ENCODE data around the gene MC1R. TPM values are rescaled to one million over a fixed set of nuclear protein-coding genes. Genes with fewer than 3 reads are reported as not detected.

MC1R gene
- total and polyA plus RNA-seq, 2 donors (not counting 1 experiment from before 2014, with no cell fraction given), result 2.9 to 4.3 TPM

GRCh38 chr16:89952049-89952448 is 33.4 kb downstream of the MC1R start:
- H3K79me2 ChIP-seq (ENCODE audit: control insufficient read depth, insufficient read depth, low read length), result peaks cover 7% of the 10 kb centered on the region
- H2AFZ ChIP-seq (ENCODE audit: low read length), result no peak overlapping the region
- TF ChIP-seq CTCF (conservative IDR thresholded peaks at IDR 0.05 in 1 of 2, IDR thresholded peaks at IDR 0.05 in 1 of 2; ENCODE audit: low read depth in 1 of 2, low read length in 2 of 2) (no peak), EZH2 (IDR thresholded peaks at IDR 0.05; ENCODE audit: low read length, missing control alignments) (no peak)
- H3K36me3 ChIP-seq (ENCODE audit: control insufficient read depth, insufficient read depth, low read length), result peaks cover 10% of the 10 kb centered on the region
- peaks cover 5% of the 10 kb centered on the region for H3K4me1 ChIP-seq (ENCODE audit: control insufficient read depth, extremely low read depth, insufficient read depth, low read length)
- no peak for DNase-seq (ENCODE audit: low read depth in 2 of 2)
- no peak overlapping the region for H3K4me2 ChIP-seq (ENCODE audit: extremely low read depth, insufficient read depth, low read length)
- no peak overlapping the region for H3K4me3 ChIP-seq (replicated peaks in 1 of 4; ENCODE audit: control extremely low read depth in 1 of 4, insufficient read depth in 1 of 4, low read depth in 3 of 4, low read length in 4 of 4)
- H3K9me3 ChIP-seq (ENCODE audit: control insufficient read depth, insufficient read depth, low read depth, low read length), result no peaks in the 10 kb centered on the region
- no peaks in the 10 kb centered on the region for H4K20me1 ChIP-seq (ENCODE audit: control insufficient read depth, extremely low read depth, insufficient read depth, low read length)
- no peak overlapping the region for H3K27ac ChIP-seq (ENCODE audit: insufficient read depth, low read length)
- H3K9ac ChIP-seq (ENCODE audit: insufficient read depth, low read length), result no peak overlapping the region
- no peaks in the 10 kb centered on the region for H3K27me3 ChIP-seq (ENCODE audit: control insufficient read depth, insufficient read depth, low read length)

- Histone ChIP-seq H4K20me1 (ENCODE audit: control insufficient read depth, extremely low read depth, insufficient read depth, low read length) (no peaks in the 10 kb centered on the region), H3K9ac (ENCODE audit: insufficient read depth, low read length) (no peak overlapping the region)
- DNase-seq (ENCODE audit: low read depth in 2 of 2), result no peak
Measured at GRCh38 chr16:89952551-89952950, 33.9 kb downstream of the MC1R start.

GRCh38 chr16:89953671-89954406 is 35.2 kb downstream of the MC1R start:
- no peak overlapping the region for H3K9ac ChIP-seq (ENCODE audit: insufficient read depth, low read length)
- DNase-seq (ENCODE audit: low read depth in 2 of 2), result no peak
- no peak overlapping the region for H3K4me2 ChIP-seq (ENCODE audit: extremely low read depth, insufficient read depth, low read length)
- H3K4me1 ChIP-seq (ENCODE audit: control insufficient read depth, extremely low read depth, insufficient read depth, low read length), result peaks cover 5% of the 10 kb centered on the region
- no peak overlapping the region for H3K27ac ChIP-seq (ENCODE audit: insufficient read depth, low read length)
- H3K36me3 ChIP-seq (ENCODE audit: control insufficient read depth, insufficient read depth, low read length), result peaks cover 18% of the 10 kb centered on the region
- H3K79me2 ChIP-seq (ENCODE audit: control insufficient read depth, insufficient read depth, low read length), result peaks cover 7% of the 10 kb centered on the region
- no peak for TF ChIP-seq EZH2 (IDR thresholded peaks at IDR 0.05; ENCODE audit: low read length, missing control alignments)
- TF ChIP-seq CTCF (conservative IDR thresholded peaks at IDR 0.05 in 1 of 2, IDR thresholded peaks at IDR 0.05 in 1 of 2; ENCODE audit: low read depth in 1 of 2, low read length in 2 of 2), result no peak
- no peaks in the 10 kb centered on the region for H3K27me3 ChIP-seq (ENCODE audit: control insufficient read depth, insufficient read depth, low read length)
- no peaks in the 10 kb centered on the region for H4K20me1 ChIP-seq (ENCODE audit: control insufficient read depth, extremely low read depth, insufficient read depth, low read length)
- H3K4me3 ChIP-seq (replicated peaks in 1 of 4; ENCODE audit: control extremely low read depth in 1 of 4, insufficient read depth in 1 of 4, low read depth in 3 of 4, low read length in 4 of 4), result no peak overlapping the region
- no peak overlapping the region for H2AFZ ChIP-seq (ENCODE audit: low read length)
- no peaks in the 10 kb centered on the region for H3K9me3 ChIP-seq (ENCODE audit: control insufficient read depth, insufficient read depth, low read depth, low read length)

More at GRCh38 chr16:89952551-89952950, 33.9 kb downstream of the MC1R start:
- Histone ChIP-seq H3K36me3 (ENCODE audit: control insufficient read depth, insufficient read depth, low read length) (peaks cover 10% of the 10 kb centered on the region), H3K27me3 (ENCODE audit: control insufficient read depth, insufficient read depth, low read length) (no peaks in the 10 kb centered on the region), H3K4me1 (ENCODE audit: control insufficient read depth, extremely low read depth, insufficient read depth, low read length) (peaks cover 5% of the 10 kb centered on the region), H2AFZ (ENCODE audit: low read length) (no peak overlapping the region), H3K27ac (ENCODE audit: insufficient read depth, low read length) (no peak overlapping the region), H3K4me2 (ENCODE audit: extremely low read depth, insufficient read depth, low read length) (no peak overlapping the region), H3K79me2 (ENCODE audit: control insufficient read depth, insufficient read depth, low read length) (peaks cover 7% of the 10 kb centered on the region), H3K4me3 (replicated peaks in 1 of 4; ENCODE audit: control extremely low read depth in 1 of 4, insufficient read depth in 1 of 4, low read depth in 3 of 4, low read length in 4 of 4) (no peak overlapping the region), H3K9me3 (ENCODE audit: control insufficient read depth, insufficient read depth, low read depth, low read length) (no peaks in the 10 kb centered on the region)
- TF ChIP-seq CTCF (conservative IDR thresholded peaks at IDR 0.05 in 1 of 2, IDR thresholded peaks at IDR 0.05 in 1 of 2; ENCODE audit: low read depth in 1 of 2, low read length in 2 of 2), result no peak
- no peak for TF ChIP-seq EZH2 (IDR thresholded peaks at IDR 0.05; ENCODE audit: low read length, missing control alignments)

Data from fibroblast of lung (primary cell).